MCF 10A (cell line): ENCODE measurements around the gene TBC1D24. TPM values are rescaled to one million over a fixed set of nuclear protein-coding genes. Genes with fewer than 3 reads are reported as not detected.

Source experiments
- BruUV-seq: library from RNA; stranded (reverse); fragments of 400-500 nt; replicated peaks from 2 replicates; lab custom pipeline; 2021; lab: Mats Ljungman, UMichigan
- CTCF ChIA-PET: fragments of 300-600 bp; sonication (Branson Sonifier 250); formaldehyde crosslinking; extraction: SDS; loops from one replicate; lab custom pipeline; 2021; ENCODE audit warnings: antibody characterized with exemption, inconsistent platforms; lab: Yijun Ruan, JAX
- POLR2A ChIA-PET: fragments of 300-600, 350-650 bp; sonication (Branson Sonifier 250); formaldehyde crosslinking; extraction: SDS; loops from one replicate; lab custom pipeline; 2020; ENCODE audit warnings: antibody characterized with exemption, inconsistent platforms; lab: Yijun Ruan, JAX
- DNase-seq: peaks from one replicate; pipeline ENCODE4 v3.0.0-alpha.2; 2018; ENCODE audit not compliant: unreplicated experiment
- H3K27ac Mint-ChIP-seq: one replicate; pipeline ENCODE4 v1.8.0; 2022; ENCODE audit warnings: mild to moderate bottlenecking, low read depth, mixed read lengths; ENCODE audit not compliant: unreplicated experiment
- H3K27me3 Mint-ChIP-seq: one replicate; pipeline ENCODE4 v1.8.0; 2022; ENCODE audit warnings: mixed read lengths; ENCODE audit not compliant: insufficient read depth, unreplicated experiment
- H3K36me3 Mint-ChIP-seq: one replicate; pipeline ENCODE4 v1.8.0; 2022; ENCODE audit warnings: mild to moderate bottlenecking, moderate library complexity, mixed read lengths; ENCODE audit not compliant: insufficient read depth, unreplicated experiment
- H3K4me1 Mint-ChIP-seq: one replicate; pipeline ENCODE4 v1.8.0; 2022; ENCODE audit warnings: mixed read lengths; ENCODE audit not compliant: insufficient read depth, unreplicated experiment
- H3K4me3 Mint-ChIP-seq: one replicate; pipeline ENCODE4 v1.8.0; 2022; ENCODE audit warnings: mild to moderate bottlenecking, moderate library complexity, mixed read lengths; ENCODE audit not compliant: unreplicated experiment
- H3K9me3 Mint-ChIP-seq: one replicate; pipeline ENCODE4 v1.8.0; 2022; ENCODE audit warnings: mixed read lengths; ENCODE audit not compliant: unreplicated experiment
- intact Hi-C: fragments of 100-400 bp; cut with micrococcal nuclease; formaldehyde crosslinking; loops from 2 replicates; pipeline ENCODE4 v1.14.1; 2022
- total RNA-seq: library from RNA; stranded (reverse); gene quantifications from 2 replicates; pipeline ENCODE4 v1.2.3, GENCODE V29; 2022
- TF ChIP-seq, protein P1 (sequence below): fragments of 200-600 bp; IDR thresholded peaks from one replicate; pipeline ENCODE4 v1.8.0; 2022; ENCODE audit warnings: antibody characterized with exemption, mild to moderate bottlenecking; ENCODE audit not compliant: unreplicated experiment

Gene TBC1D24
- total RNA-seq, 1 experiment from 2014 or later, result 8.1 TPM

DNA sequence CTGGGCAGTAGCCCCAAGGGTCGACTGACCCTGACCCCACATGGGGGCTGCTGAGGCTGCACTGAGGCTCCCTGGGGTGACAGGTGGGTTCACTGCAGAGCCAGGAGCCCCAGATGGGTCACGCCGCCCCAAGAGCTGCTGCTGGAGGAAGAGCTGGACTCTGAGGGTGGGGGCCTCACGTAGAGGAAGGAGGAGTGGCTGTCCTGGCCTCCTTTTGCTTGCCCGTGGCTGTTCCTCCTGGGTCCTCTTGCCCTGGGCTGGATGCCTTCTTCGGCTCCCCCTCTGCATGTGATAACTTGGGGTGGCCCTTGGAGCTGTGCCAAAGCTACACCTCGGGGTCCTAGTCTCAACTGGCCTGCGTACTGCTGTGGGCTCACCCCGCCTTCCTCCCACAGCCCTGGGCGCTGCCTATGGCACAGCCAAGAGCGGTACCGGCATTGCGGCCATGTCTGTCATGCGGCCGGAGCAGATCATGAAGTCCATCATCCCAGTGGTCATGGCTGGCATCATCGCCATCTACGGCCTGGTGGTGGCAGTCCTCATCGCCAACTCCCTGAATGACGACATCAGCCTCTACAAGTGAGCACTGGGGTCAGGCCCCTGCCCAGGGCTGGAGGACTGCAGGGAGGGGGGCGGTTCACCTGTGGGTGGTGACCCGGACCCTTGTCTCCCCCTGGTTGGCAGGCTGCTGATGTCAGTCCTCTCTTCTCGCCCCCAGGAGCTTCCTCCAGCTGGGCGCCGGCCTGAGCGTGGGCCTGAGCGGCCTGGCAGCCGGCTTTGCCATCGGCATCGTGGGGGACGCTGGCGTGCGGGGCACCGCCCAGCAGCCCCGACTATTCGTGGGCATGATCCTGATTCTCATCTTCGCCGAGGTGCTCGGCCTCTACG, 44.1 kb downstream of the TBC1D24 start:
- no peaks in the 10 kb centered on the region for H3K27me3 Mint-ChIP-seq
- no peaks in the 10 kb centered on the region for H3K9me3 Mint-ChIP-seq
- DNase-seq, result no peak
- TF ChIP-seq, protein P1, sequence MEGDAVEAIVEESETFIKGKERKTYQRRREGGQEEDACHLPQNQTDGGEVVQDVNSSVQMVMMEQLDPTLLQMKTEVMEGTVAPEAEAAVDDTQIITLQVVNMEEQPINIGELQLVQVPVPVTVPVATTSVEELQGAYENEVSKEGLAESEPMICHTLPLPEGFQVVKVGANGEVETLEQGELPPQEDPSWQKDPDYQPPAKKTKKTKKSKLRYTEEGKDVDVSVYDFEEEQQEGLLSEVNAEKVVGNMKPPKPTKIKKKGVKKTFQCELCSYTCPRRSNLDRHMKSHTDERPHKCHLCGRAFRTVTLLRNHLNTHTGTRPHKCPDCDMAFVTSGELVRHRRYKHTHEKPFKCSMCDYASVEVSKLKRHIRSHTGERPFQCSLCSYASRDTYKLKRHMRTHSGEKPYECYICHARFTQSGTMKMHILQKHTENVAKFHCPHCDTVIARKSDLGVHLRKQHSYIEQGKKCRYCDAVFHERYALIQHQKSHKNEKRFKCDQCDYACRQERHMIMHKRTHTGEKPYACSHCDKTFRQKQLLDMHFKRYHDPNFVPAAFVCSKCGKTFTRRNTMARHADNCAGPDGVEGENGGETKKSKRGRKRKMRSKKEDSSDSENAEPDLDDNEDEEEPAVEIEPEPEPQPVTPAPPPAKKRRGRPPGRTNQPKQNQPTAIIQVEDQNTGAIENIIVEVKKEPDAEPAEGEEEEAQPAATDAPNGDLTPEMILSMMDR, result no peak
- H3K4me1 Mint-ChIP-seq, result peaks cover 33% of the 10 kb centered on the region
- intact Hi-C loops, result no loop called here
- ChIA-PET CTCF (interaction anchor here (0.6 to 1.0 kb wide), 3 partner anchors 18 to 268 kb away, joined by 3 to 5 read pairs (median 4); no protein-coding TSS in a partner anchor), POLR2A (interaction anchor here (0.5 to 4.2 kb wide), 5 partner anchors 13 to 364 kb away, joined by 3 to 62 read pairs (median 4); partner anchors contain the start of genes CEMP1, PDPK1 and TRAF7)
- no TSS peak for BruUV-seq
- peak overlapping the region; percentile 54 for H3K27ac Mint-ChIP-seq
- peaks cover 46% of the 10 kb centered on the region for H3K36me3 Mint-ChIP-seq
- no peak overlapping the region for H3K4me3 Mint-ChIP-seq

DNA sequence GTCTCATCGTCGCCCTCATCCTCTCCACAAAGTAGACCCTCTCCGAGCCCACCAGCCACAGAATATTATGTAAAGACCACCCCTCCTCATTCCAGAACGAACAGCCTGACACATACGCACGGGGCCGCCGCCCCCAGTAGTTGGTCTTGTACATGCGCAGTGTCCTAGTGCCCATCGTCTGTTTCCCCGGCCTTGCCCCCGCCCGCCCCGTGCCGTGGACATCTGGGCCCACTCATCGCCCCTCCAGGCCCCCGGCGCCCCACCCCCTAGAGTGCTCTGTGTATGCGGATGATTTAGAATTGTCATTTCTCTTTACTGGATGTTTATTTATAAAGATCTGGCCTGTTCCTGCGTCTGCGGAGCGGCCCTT, 44.8 kb downstream of the TBC1D24 start:
- no TSS peak for BruUV-seq
- no peaks in the 10 kb centered on the region for H3K27me3 Mint-ChIP-seq
- TF ChIP-seq, protein P1, result no peak
- H3K9me3 Mint-ChIP-seq, result no peaks in the 10 kb centered on the region
- peak overlapping the region; percentile 54 for H3K27ac Mint-ChIP-seq
- ChIA-PET POLR2A (interaction anchor here (0.5 to 4.2 kb wide), 9 partner anchors 12 to 365 kb away, joined by 3 to 62 read pairs (median 5); partner anchors contain the start of genes CEMP1, ECI1, KCTD5 and PDPK1), CTCF (interaction anchor here (0.6 to 0.8 kb wide), 2 partner anchors 71 to 269 kb away, joined by 3 to 4 read pairs; no protein-coding TSS in a partner anchor)
- H3K4me3 Mint-ChIP-seq, result peak overlapping the region; percentile 78
- H3K36me3 Mint-ChIP-seq, result peaks cover 52% of the 10 kb centered on the region
- intact Hi-C loops, result no loop called here
- no peak for DNase-seq
- peaks cover 38% of the 10 kb centered on the region for H3K4me1 Mint-ChIP-seq

DNA sequence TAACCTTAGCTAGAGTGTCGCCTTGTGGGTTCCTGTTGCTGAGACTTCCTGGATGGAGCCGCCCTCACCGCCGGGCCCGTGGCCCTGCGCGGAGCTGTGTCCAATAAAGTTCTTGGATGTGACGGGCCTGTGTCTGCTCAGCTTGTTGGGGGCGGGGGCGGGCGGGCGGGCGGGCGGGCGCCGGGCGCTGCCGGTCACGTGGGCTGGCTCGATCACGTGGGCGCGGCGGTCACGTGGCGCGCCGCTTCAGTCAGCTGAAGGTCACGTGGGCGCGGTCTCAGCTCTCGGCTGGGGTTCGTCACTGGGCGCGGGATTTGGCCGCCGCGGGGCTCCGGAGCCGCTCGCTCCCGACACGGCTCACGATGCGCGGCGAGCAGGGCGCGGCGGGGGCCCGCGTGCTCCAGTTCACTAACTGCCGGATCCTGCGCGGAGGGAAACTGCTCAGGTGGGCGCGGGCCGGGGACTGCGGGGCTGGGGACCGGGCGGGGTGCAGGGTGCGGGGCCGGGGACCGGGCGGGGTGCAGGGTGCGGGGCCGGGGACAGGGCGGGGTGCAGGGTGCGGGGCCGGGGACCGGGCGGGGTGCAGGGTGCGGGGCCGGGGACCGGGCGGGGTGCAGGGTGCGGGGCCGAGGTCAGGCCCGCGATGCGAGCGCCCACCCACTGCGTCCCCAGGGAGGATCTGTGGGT, 45.3 kb downstream of the TBC1D24 start, which contains the start of gene AMDHD2:
Gene AMDHD2 (plus strand): TSS at position 275 of the 687 bp plus-strand sequence. CDS start 88 bp downstream, at position 363.
- BruUV-seq, result no TSS peak
- DNase-seq, result peak; percentile 86
- Mint-ChIP-seq H3K9me3 (no peaks in the 10 kb centered on the region), H3K27me3 (no peaks in the 10 kb centered on the region), H3K36me3 (peaks cover 52% of the 10 kb centered on the region), H3K4me1 (peaks cover 38% of the 10 kb centered on the region), H3K4me3 (peak within 1 kb of the TSS; percentile 78), H3K27ac (peak within 1 kb of the TSS; percentile 54)
- ChIA-PET POLR2A (interaction anchor here (0.7 to 4.2 kb wide), 10 partner anchors 12 to 365 kb away, joined by 3 to 62 read pairs (median 4); partner anchors contain the start of genes CEMP1, ECI1, KCTD5 and PDPK1), CTCF (interaction anchor here (0.8 to 1.0 kb wide), 3 partner anchors 11 to 70 kb away, joined by 4 to 5 read pairs (median 4); partner anchors contain the start of gene CEMP1)
- intact Hi-C loops, result no loop called here
- TF ChIP-seq, protein P1, result no peak
